H9 (cell line): ENCODE results near the gene NAA60. TPM values are rescaled to one million over a fixed set of nuclear protein-coding genes. Genes with fewer than 3 reads are reported as not detected.

ENCODE experiments used
- DNase-seq: peaks from one replicate; pipeline ENCODE4 v3.0.0-alpha.2; 2017
- H2AFZ ChIP-seq: one replicate; pipeline ENCODE4 v1.6.1; 2013; ENCODE audit warnings: mild to moderate bottlenecking, low read length, control low read depth, moderate library complexity
- H2AK5ac ChIP-seq: 2 replicates; pipeline ENCODE4 v1.6.1; 2013; ENCODE audit warnings: low read length, control low read depth, mixed read lengths; ENCODE audit not compliant: insufficient read length
- H2BK120ac ChIP-seq: one replicate; pipeline ENCODE4 v1.6.1; 2013; ENCODE audit warnings: low read depth, mild to moderate bottlenecking, low read length, control low read depth, inconsistent platforms; ENCODE audit not compliant: poor library complexity, severe bottlenecking
- H2BK12ac ChIP-seq: 2 replicates; pipeline ENCODE4 v1.6.1; 2013; ENCODE audit warnings: low read length, control low read depth, mixed read lengths, low read depth; ENCODE audit not compliant: insufficient read length
- H2BK15ac ChIP-seq: 2 replicates; pipeline ENCODE4 v1.6.1; 2013; ENCODE audit warnings: low read depth, low read length, control low read depth
- H2BK20ac ChIP-seq: one replicate; pipeline ENCODE4 v1.6.1; 2013; ENCODE audit warnings: low read depth, mild to moderate bottlenecking, low read length, control low read depth, inconsistent platforms; ENCODE audit not compliant: poor library complexity, severe bottlenecking
- H2BK5ac ChIP-seq: 2 replicates; pipeline ENCODE4 v1.6.1; 2013; ENCODE audit warnings: low read length, control low read depth, mixed read lengths; ENCODE audit not compliant: insufficient read length
- H3K14ac ChIP-seq: 2 replicates; pipeline ENCODE4 v1.6.1; 2013; ENCODE audit warnings: low read length, control low read depth; ENCODE audit not compliant: insufficient read depth
- H3K18ac ChIP-seq: 2 replicates; pipeline ENCODE4 v1.6.1; 2013; ENCODE audit warnings: low read depth, mild to moderate bottlenecking, mixed read lengths, low read length, control low read depth; ENCODE audit not compliant: insufficient read length
- H3K23ac ChIP-seq: 2 replicates; pipeline ENCODE4 v1.6.1; 2013; ENCODE audit warnings: low read length, control low read depth, mixed read lengths, low read depth; ENCODE audit not compliant: insufficient read length
- H3K23me2 ChIP-seq: 2 replicates; pipeline ENCODE4 v1.6.1; 2013; ENCODE audit warnings: low read depth, mild to moderate bottlenecking, mixed read lengths, low read length, control low read depth; ENCODE audit not compliant: insufficient read length, poor library complexity, severe bottlenecking
- H3K27ac ChIP-seq: 2 replicates; pipeline ENCODE4 v1.5.1; 2013; ENCODE audit warnings: low read length, control low read depth, mixed read lengths, low read depth; ENCODE audit not compliant: insufficient read length
- H3K27me3 ChIP-seq: 2 replicates; pipeline ENCODE4 v1.6.1; 2013; ENCODE audit warnings: low read length, control low read depth, inconsistent platforms; ENCODE audit not compliant: insufficient read depth
- H3K4ac ChIP-seq: 2 replicates; pipeline ENCODE4 v1.6.1; 2013; ENCODE audit warnings: low read depth, mild to moderate bottlenecking, control low read depth, inconsistent platforms, low read length, moderate library complexity
- H3K4me1 ChIP-seq: 2 replicates; pipeline ENCODE4 v1.6.1; 2013; ENCODE audit warnings: low read length, control low read depth, inconsistent platforms; ENCODE audit not compliant: insufficient read depth
- H3K4me2 ChIP-seq: 2 replicates; pipeline ENCODE4 v1.6.1; 2013; ENCODE audit warnings: low read length, control low read depth, mixed read lengths; ENCODE audit not compliant: insufficient read length, insufficient read depth
- H3K56ac ChIP-seq: 2 replicates; pipeline ENCODE4 v1.6.1; 2013; ENCODE audit warnings: low read depth, mild to moderate bottlenecking, mixed read lengths, low read length, control low read depth; ENCODE audit not compliant: insufficient read length
- H3K79me1 ChIP-seq: 2 replicates; pipeline ENCODE4 v1.6.1; 2013; ENCODE audit warnings: low read depth, mild to moderate bottlenecking, moderate library complexity, low read length, control low read depth, inconsistent platforms; ENCODE audit not compliant: insufficient read depth, poor library complexity, severe bottlenecking
- H3K79me2 ChIP-seq: 2 replicates; pipeline ENCODE4 v1.6.1; 2013; ENCODE audit warnings: low read length, control low read depth, inconsistent platforms; ENCODE audit not compliant: insufficient read depth
- H3K9ac ChIP-seq: 2 replicates; pipeline ENCODE4 v1.6.1; 2013; ENCODE audit warnings: low read length, control low read depth, mixed read lengths; ENCODE audit not compliant: insufficient read length; ENCODE audit errors: extremely low read depth
- H3K9me3 ChIP-seq: one replicate; pipeline ENCODE4 v1.6.1; 2013; ENCODE audit warnings: low read depth, low read length, inconsistent platforms; ENCODE audit not compliant: control insufficient read depth
- H3T11ph ChIP-seq: one replicate; pipeline ENCODE4 v1.6.1; 2013; ENCODE audit warnings: mild to moderate bottlenecking, low read length, control low read depth, inconsistent platforms
- H4K20me1 ChIP-seq: one replicate; pipeline ENCODE4 v1.6.1; 2013; ENCODE audit not compliant: control insufficient read depth, insufficient read length, insufficient read depth
- H4K5ac ChIP-seq: 2 replicates; pipeline ENCODE4 v1.6.1; 2013; ENCODE audit warnings: low read depth, mild to moderate bottlenecking, mixed read lengths, low read length, control low read depth; ENCODE audit not compliant: insufficient read length
- H4K8ac ChIP-seq: replicated peaks from 2 replicates; pipeline ENCODE4 v1.6.1; 2013; ENCODE audit warnings: low read length, control low read depth, mixed read lengths, low read depth; ENCODE audit not compliant: insufficient read length
- H4K91ac ChIP-seq: 2 replicates; pipeline ENCODE4 v1.6.1; 2013; ENCODE audit warnings: low read depth, mild to moderate bottlenecking, moderate library complexity, mixed read lengths, low read length, control low read depth; ENCODE audit not compliant: insufficient read length
- H3K27ac Mint-ChIP-seq, 3 experiments: 2 replicates in 2 of 3; 3 replicates in 1 of 3; pipeline ENCODE4 v1.8.0; 2020 to 2021; ENCODE audit warnings: mixed read lengths in 3 of 3, mild to moderate bottlenecking in 1 of 3, moderate library complexity in 1 of 3
- H3K27me3 Mint-ChIP-seq: 2 replicates; pipeline ENCODE4 v1.8.0; 2021; ENCODE audit warnings: low read depth, mild to moderate bottlenecking, moderate library complexity, mixed read lengths
- H3K36me3 Mint-ChIP-seq, 3 experiments: 2 replicates in 2 of 3; 3 replicates in 1 of 3; pipeline ENCODE4 v1.8.0; 2020 to 2021; ENCODE audit warnings: low read depth in 3 of 3, mixed read lengths in 3 of 3; ENCODE audit not compliant: insufficient read depth in 1 of 3
- H3K4me1 Mint-ChIP-seq, 2 experiments: 2 replicates each; pipeline ENCODE4 v1.8.0; 2020; ENCODE audit warnings: mixed read lengths in 2 of 2
- H3K4me3 Mint-ChIP-seq, 2 experiments: 2 replicates in 1 of 2; 3 replicates in 1 of 2; pipeline ENCODE4 v1.8.0; 2020 to 2021; ENCODE audit warnings: mild to moderate bottlenecking in 2 of 2, mixed read lengths in 2 of 2, moderate library complexity in 1 of 2
- H3K9me3 Mint-ChIP-seq, 2 experiments: 2 replicates in 1 of 2; 3 replicates in 1 of 2; pipeline ENCODE4 v1.8.0; 2020; ENCODE audit warnings: mild to moderate bottlenecking in 2 of 2, mixed read lengths in 2 of 2, moderate library complexity in 1 of 2
- CTCF ChIP-seq: fragments of 200-600 bp; sonication (generic); conservative IDR thresholded peaks from 3 replicates; pipeline ENCODE4 v1.8.0; 2021; ENCODE audit warnings: antibody characterized with exemption, mild to moderate bottlenecking
- WGBS: extraction: QIAGEN DNeasy Blood & Tissue Kit; methylation state at CpG from one replicate; pipeline ENCODE4 v1.1.7; 2013; ENCODE audit warnings: missing lambda C conversion rate, low lambda C conversion rate, mixed read lengths; ENCODE audit not compliant: insufficient read length; ENCODE audit errors: extremely low coverage; 5-methylcytosine and 5-hydroxymethylcytosine counted together
- total RNA-seq: library from RNA; stranded (reverse); gene quantifications from 2 replicates; pipeline ENCODE4 v1.2.1, GENCODE V29; 2021

The NAA60 gene
- total RNA-seq, 1 experiment from 2014 or later = 49.3 TPM

GRCh38 chr16:3518292-3518985 lies 75.0 kb downstream of the NAA60 start:
- peaks cover 0 to 6% of the 10 kb centered on the region in 2 experiments; a peak in 2 of 4 replicates for H3K4me1 Mint-ChIP-seq
- H3K9ac ChIP-seq = no peak overlapping the region
- no peak overlapping the region for H2BK120ac ChIP-seq
- H3K4ac ChIP-seq = no peak overlapping the region
- no peaks in the 10 kb centered on the region for H3K9me3 ChIP-seq
- no peak overlapping the region for H3T11ph ChIP-seq
- H3K14ac ChIP-seq = no peak overlapping the region
- H2BK12ac ChIP-seq = no peak overlapping the region
- no peaks in the 10 kb centered on the region for H3K79me2 ChIP-seq
- no peak for DNase-seq
- no peak overlapping the region for H2BK20ac ChIP-seq
- no peak overlapping the region for H3K27ac ChIP-seq
- no peaks in the 10 kb centered on the region for H3K4me1 ChIP-seq
- no peak overlapping the region for H3K4me3 Mint-ChIP-seq
- no peak overlapping the region for H3K23ac ChIP-seq
- no peaks in the 10 kb centered on the region for H3K23me2 ChIP-seq
- no peak overlapping the region for H2AK5ac ChIP-seq
- TF ChIP-seq CTCF = no peak
- no peaks in the 10 kb centered on the region for H4K20me1 ChIP-seq
- peaks cover 15 to 49% (median 37%) of the 10 kb centered on the region in 3 experiments; a peak in 6 of 7 replicates for H3K36me3 Mint-ChIP-seq
- H4K5ac ChIP-seq = no peak overlapping the region
- no peak overlapping the region for H4K91ac ChIP-seq
- no peaks in the 10 kb centered on the region for H3K79me1 ChIP-seq
- no peaks in the 10 kb centered on the region for H3K27me3 ChIP-seq
- H4K8ac ChIP-seq = no peak overlapping the region
- H3K4me2 ChIP-seq = no peak overlapping the region
- H3K18ac ChIP-seq = no peak overlapping the region
- H3K56ac ChIP-seq = no peak overlapping the region
- H3K27ac Mint-ChIP-seq = no peak overlapping the region; a peak in 1 of 7 replicates
- no peak overlapping the region for H2AFZ ChIP-seq
- H3K9me3 Mint-ChIP-seq = no peaks in the 10 kb centered on the region
- H3K27me3 Mint-ChIP-seq = no peaks in the 10 kb centered on the region
- no peak overlapping the region for H2BK15ac ChIP-seq
- no peak overlapping the region for H2BK5ac ChIP-seq
- WGBS = no CpG with 5 or more reads among the region's 6 CpGs
